Kidney (tissue), 14 donors: ENCODE data around the gene WFDC6. TPM values are rescaled to one million over a fixed set of nuclear protein-coding genes. Genes with fewer than 3 reads are reported as not detected.

Source experiments
- DNase-seq, 5 donors: peaks; one replicate each; pipeline ENCODE4 v3.0.0-alpha.2; 2013 to 2020
- FAIRE-seq: peaks from 2 replicates; lab custom pipeline; 2012; peaks lifted over from hg19 to GRCh38; lab: Jason Lieb, UNC
- H3K27ac ChIP-seq, 2 donors: one replicate each; pipeline ENCODE4 v1.7.0; 2013; ENCODE audit warnings: low read depth in 2 of 2, low read length in 2 of 2, inconsistent platforms in 1 of 2
- H3K27me3 ChIP-seq: one replicate; pipeline ENCODE4 v1.7.1; 2013; ENCODE audit warnings: low read length, inconsistent platforms; ENCODE audit not compliant: control insufficient read depth, insufficient read depth
- H3K36me3 ChIP-seq, 3 donors: one replicate each; pipeline versions ENCODE4 v1.7.0 to v1.7.1; 2013; ENCODE audit warnings: low read length in 3 of 3, control low read depth in 1 of 3, inconsistent platforms in 1 of 3; ENCODE audit not compliant: insufficient read depth in 3 of 3, control insufficient read depth in 2 of 3
- H3K4me1 ChIP-seq, 3 donors: one replicate each; pipeline versions ENCODE4 v1.7.0 to v1.7.1; 2013; ENCODE audit warnings: low read length in 3 of 3, inconsistent platforms in 1 of 3, low read depth in 1 of 3; ENCODE audit not compliant: control insufficient read depth in 2 of 3, insufficient read depth in 2 of 3
- H3K4me3 ChIP-seq, 3 donors: one replicate each; pipeline versions ENCODE4 v1.7.0 to v1.8.1; 2013; ENCODE audit warnings: low read length in 3 of 3, control low read depth in 1 of 3, inconsistent platforms in 1 of 3
- H3K9ac ChIP-seq, 3 donors: one replicate each; pipeline versions ENCODE4 v1.7.0 to v1.7.1; 2013; ENCODE audit warnings: low read length in 3 of 3, control low read depth in 1 of 3, inconsistent platforms in 1 of 3
- H3K9me3 ChIP-seq, 3 donors: one replicate each; pipeline versions ENCODE4 v1.7.0 to v1.7.1; 2013; ENCODE audit warnings: low read length in 3 of 3, control low read depth in 1 of 3, inconsistent platforms in 1 of 3; ENCODE audit not compliant: control insufficient read depth in 2 of 3, insufficient read depth in 1 of 3
- intact Hi-C: fragments of 100-400 bp; cut with DNase I; formaldehyde crosslinking; loops from one replicate; pipeline ENCODE4 v1.11.1; 2022
- polyA plus RNA-seq: library from polyadenylated mRNA; stranded (reverse); fragments of 350-450 nt; fragmentation: Illumina TruSeq; extraction: RNeasy Lipid Tissue Mini Kit (QIAGEN cat#74804); gene quantifications from one replicate; pipeline ENCODE4 v1.2.3, GENCODE V29; 2014; ENCODE audit warnings: low read depth, low replicate concordance; ENCODE audit not compliant: insufficient read depth
- total RNA-seq: library from RNA; stranded (reverse); fragmentation: NEBNext Ultra II Directional; extraction: Animal tissue kit (Norgen Biotek cat#: 25700); gene quantifications from one replicate; pipeline ENCODE4 v1.2.1, GENCODE V29; 2021
- TF ChIP-seq, protein P1 (sequence below): IDR thresholded peaks from 3 replicates; pipeline ENCODE4 v1.5.1; 2012; ENCODE audit warnings: mild to moderate bottlenecking, moderate library complexity, borderline replicate concordance; ENCODE audit not compliant: insufficient read depth; ENCODE audit errors: extremely low read depth
- donor health status: control.
- donor health status: control.
- donor health status: control.
- donor health status: control.
- donor health status: control.
- donor health status: DM: yes; HTN: yes; CAD: no.
- donor health status: Normal renal cell carcinoma (clear cell type).

WFDC6 gene
- total and polyA plus RNA-seq, 2 donors from 2014 or later, result not detected

DNA sequence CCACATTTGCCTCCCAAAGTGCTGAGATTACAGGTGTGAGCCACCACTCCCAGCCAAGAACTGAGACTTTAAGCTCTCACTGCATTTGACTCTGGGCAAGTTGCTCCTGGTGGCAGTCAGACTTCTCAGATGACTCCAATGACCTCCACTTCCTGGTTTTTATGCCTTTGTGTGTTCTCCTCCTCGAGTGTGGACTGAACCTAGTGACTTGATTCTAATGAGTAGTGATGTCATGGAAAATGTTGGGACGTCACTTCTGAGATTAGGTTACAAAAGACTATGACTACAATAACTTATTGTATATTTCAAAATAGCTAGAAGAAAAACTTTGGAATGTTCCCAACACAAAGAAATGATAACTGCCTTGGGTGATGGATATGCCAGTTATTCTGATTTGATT is 35.9 kb downstream of the WFDC6 start:
- no peaks in the 10 kb centered on the region for H3K27me3 ChIP-seq
- no peaks in the 10 kb centered on the region for H3K4me1 ChIP-seq
- H3K36me3 ChIP-seq, result no peaks in the 10 kb centered on the region
- H3K27ac ChIP-seq, result no peak overlapping the region
- no peak overlapping the region for H3K4me3 ChIP-seq
- TF ChIP-seq, protein P1, sequence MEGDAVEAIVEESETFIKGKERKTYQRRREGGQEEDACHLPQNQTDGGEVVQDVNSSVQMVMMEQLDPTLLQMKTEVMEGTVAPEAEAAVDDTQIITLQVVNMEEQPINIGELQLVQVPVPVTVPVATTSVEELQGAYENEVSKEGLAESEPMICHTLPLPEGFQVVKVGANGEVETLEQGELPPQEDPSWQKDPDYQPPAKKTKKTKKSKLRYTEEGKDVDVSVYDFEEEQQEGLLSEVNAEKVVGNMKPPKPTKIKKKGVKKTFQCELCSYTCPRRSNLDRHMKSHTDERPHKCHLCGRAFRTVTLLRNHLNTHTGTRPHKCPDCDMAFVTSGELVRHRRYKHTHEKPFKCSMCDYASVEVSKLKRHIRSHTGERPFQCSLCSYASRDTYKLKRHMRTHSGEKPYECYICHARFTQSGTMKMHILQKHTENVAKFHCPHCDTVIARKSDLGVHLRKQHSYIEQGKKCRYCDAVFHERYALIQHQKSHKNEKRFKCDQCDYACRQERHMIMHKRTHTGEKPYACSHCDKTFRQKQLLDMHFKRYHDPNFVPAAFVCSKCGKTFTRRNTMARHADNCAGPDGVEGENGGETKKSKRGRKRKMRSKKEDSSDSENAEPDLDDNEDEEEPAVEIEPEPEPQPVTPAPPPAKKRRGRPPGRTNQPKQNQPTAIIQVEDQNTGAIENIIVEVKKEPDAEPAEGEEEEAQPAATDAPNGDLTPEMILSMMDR, result no peak
- H3K9ac ChIP-seq, result no peak overlapping the region
- DNase-seq (no peak), FAIRE-seq (no peak)
- H3K9me3 ChIP-seq, result no peaks in the 10 kb centered on the region
- intact Hi-C loops, result no loop called here

DNA sequence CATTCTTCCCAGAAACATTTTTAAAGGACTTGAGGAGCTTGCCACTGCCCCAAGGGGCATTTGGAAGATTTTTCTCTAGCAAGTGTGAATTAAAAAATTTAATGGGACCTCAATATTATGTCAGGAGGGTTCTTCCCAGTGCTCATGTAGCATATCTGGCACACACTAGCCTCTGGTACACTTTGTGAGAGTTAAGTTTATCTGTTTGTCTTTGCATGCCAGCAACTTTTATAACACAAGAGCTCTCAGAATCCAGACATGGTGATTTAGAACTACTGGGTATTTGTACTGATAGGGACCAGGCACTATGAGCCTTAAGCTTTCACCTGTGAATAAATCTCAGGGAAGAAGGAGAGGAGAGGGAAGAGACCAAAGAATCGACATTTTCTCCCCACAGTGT is 36.7 kb downstream of the WFDC6 start:
- Histone ChIP-seq H3K27me3 (no peaks in the 10 kb centered on the region), H3K36me3 (no peaks in the 10 kb centered on the region), H3K4me1 (no peaks in the 10 kb centered on the region), H3K9ac (no peak overlapping the region), H3K9me3 (no peaks in the 10 kb centered on the region), H3K27ac (no peak overlapping the region), H3K4me3 (no peak overlapping the region)
- DNase-seq, result no peak
- intact Hi-C loops, result no loop called here
- no peak for FAIRE-seq
- TF ChIP-seq, protein P1, result no peak

DNA sequence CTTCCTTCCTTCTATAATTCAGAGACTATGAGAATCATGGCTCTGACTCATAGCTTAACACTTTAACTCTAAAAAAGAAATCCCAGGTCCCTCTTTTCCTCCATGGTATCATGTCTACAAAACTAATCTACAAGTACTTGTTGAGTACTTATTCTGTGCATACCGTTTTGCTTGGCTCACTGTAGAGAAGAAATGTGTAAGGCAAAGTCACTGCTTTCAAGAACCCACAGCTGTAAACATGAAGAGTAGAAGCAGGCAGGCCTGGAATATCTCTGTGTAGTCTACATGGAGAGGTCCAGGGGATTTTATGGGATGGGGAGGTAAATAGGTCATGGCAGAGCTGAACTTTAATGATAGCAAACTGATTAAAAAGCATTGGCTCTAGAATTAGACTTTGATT is 37.7 kb downstream of the WFDC6 start:
- no peak for DNase-seq
- Histone ChIP-seq H3K27me3 (no peaks in the 10 kb centered on the region), H3K4me1 (no peaks in the 10 kb centered on the region), H3K36me3 (no peaks in the 10 kb centered on the region), H3K9ac (no peak overlapping the region), H3K9me3 (no peaks in the 10 kb centered on the region), H3K4me3 (no peak overlapping the region), H3K27ac (no peak overlapping the region)
- TF ChIP-seq, protein P1, result no peak
- intact Hi-C loops, result no loop called here
- no peak for FAIRE-seq

DNA sequence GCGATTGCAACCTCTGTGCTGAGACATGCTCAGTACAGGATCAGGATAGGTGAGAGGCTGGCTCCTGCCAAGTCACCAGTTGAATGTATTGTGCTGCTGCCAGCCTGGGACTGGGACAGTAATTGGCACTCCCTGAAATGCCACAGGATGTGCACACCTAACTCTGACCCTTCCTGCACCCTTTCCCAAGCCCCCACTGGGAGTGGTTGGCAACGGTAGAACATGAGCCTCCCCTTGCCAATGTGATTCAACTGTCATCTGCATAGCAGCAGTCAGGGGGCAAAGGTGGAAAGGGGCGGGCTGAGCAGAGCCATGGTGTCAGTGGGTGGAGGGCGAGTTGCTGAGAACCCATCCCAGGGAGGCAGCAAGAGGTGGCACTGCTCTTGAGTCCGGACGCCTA is 39.3 kb downstream of the WFDC6 start:
- FAIRE-seq (no peak), DNase-seq (no peak)
- Histone ChIP-seq H3K9ac (no peak overlapping the region), H3K4me3 (no peak overlapping the region), H3K27me3 (no peaks in the 10 kb centered on the region), H3K4me1 (no peaks in the 10 kb centered on the region), H3K27ac (no peak overlapping the region), H3K9me3 (no peaks in the 10 kb centered on the region), H3K36me3 (no peaks in the 10 kb centered on the region)
- TF ChIP-seq, protein P1, result no peak
- intact Hi-C loops, result no loop called here
